ENCODE results near the gene KCNB1.
"Not testable (repeated sequence)": the region's sequence is repeated elsewhere in the genome, so short reads cannot be mapped to it uniquely, and the experiment has no call there.

KCNB1 gene

GRCh38 chr20:49411221-49411925, 71.1 kb downstream of the KCNB1 start:
- H3K4me3 ChIP-seq (replicated peaks; ENCODE audit: insufficient read depth, low read length), result no peak overlapping the region
- TF ChIP-seq GABPA (IDR thresholded peaks at IDR 0.05; ENCODE audit: low read depth) (no peak), SPI1 (IDR thresholded peaks at IDR 0.05; ENCODE audit: borderline replicate concordance, low read depth) (no peak), POLR2AphosphoS5 (IDR thresholded peaks at IDR 0.05; ENCODE audit: low read depth) (no peak)
- TF ChIP-seq, protein P1, sequence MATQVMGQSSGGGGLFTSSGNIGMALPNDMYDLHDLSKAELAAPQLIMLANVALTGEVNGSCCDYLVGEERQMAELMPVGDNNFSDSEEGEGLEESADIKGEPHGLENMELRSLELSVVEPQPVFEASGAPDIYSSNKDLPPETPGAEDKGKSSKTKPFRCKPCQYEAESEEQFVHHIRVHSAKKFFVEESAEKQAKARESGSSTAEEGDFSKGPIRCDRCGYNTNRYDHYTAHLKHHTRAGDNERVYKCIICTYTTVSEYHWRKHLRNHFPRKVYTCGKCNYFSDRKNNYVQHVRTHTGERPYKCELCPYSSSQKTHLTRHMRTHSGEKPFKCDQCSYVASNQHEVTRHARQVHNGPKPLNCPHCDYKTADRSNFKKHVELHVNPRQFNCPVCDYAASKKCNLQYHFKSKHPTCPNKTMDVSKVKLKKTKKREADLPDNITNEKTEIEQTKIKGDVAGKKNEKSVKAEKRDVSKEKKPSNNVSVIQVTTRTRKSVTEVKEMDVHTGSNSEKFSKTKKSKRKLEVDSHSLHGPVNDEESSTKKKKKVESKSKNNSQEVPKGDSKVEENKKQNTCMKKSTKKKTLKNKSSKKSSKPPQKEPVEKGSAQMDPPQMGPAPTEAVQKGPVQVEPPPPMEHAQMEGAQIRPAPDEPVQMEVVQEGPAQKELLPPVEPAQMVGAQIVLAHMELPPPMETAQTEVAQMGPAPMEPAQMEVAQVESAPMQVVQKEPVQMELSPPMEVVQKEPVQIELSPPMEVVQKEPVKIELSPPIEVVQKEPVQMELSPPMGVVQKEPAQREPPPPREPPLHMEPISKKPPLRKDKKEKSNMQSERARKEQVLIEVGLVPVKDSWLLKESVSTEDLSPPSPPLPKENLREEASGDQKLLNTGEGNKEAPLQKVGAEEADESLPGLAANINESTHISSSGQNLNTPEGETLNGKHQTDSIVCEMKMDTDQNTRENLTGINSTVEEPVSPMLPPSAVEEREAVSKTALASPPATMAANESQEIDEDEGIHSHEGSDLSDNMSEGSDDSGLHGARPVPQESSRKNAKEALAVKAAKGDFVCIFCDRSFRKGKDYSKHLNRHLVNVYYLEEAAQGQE (IDR thresholded peaks at IDR 0.05; ENCODE audit: insufficient replicate concordance, low read depth), result no peak
- TF ChIP-seq, protein P2, sequence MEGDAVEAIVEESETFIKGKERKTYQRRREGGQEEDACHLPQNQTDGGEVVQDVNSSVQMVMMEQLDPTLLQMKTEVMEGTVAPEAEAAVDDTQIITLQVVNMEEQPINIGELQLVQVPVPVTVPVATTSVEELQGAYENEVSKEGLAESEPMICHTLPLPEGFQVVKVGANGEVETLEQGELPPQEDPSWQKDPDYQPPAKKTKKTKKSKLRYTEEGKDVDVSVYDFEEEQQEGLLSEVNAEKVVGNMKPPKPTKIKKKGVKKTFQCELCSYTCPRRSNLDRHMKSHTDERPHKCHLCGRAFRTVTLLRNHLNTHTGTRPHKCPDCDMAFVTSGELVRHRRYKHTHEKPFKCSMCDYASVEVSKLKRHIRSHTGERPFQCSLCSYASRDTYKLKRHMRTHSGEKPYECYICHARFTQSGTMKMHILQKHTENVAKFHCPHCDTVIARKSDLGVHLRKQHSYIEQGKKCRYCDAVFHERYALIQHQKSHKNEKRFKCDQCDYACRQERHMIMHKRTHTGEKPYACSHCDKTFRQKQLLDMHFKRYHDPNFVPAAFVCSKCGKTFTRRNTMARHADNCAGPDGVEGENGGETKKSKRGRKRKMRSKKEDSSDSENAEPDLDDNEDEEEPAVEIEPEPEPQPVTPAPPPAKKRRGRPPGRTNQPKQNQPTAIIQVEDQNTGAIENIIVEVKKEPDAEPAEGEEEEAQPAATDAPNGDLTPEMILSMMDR (IDR thresholded peaks at IDR 0.05; ENCODE audit: insufficient read depth, low read length), result no peak
- DNase-seq (ENCODE audit: low read depth in 1 of 2, low spot score in 1 of 2), result no peak
- H3K27me3 ChIP-seq (ENCODE audit: insufficient read depth, poor library complexity, severe bottlenecking), result peaks cover 10% of the 10 kb centered on the region
- H3K27ac ChIP-seq (replicated peaks), result no peak overlapping the region

- DNase-seq (ENCODE audit: low read depth in 1 of 2, low spot score in 1 of 2); H3K27me3 ChIP-seq (ENCODE audit: insufficient read depth, poor library complexity, severe bottlenecking); H3K27ac ChIP-seq (replicated peaks); H3K4me3 ChIP-seq (replicated peaks; ENCODE audit: insufficient read depth, low read length): not testable (repeated sequence)
Observed at GRCh38 chr20:49409975-49410621, 72.4 kb downstream of the KCNB1 start.

- Histone ChIP-seq H3K4me3 (replicated peaks; ENCODE audit: insufficient read depth, low read length) (no peak overlapping the region), H3K27me3 (ENCODE audit: insufficient read depth, poor library complexity, severe bottlenecking) (peaks cover 10% of the 10 kb centered on the region), H3K27ac (replicated peaks) (no peak overlapping the region)
- TF ChIP-seq, protein P2 (IDR thresholded peaks at IDR 0.05; ENCODE audit: insufficient read depth, low read length), result no peak
- TF ChIP-seq SPI1 (IDR thresholded peaks at IDR 0.05; ENCODE audit: borderline replicate concordance, low read depth) (no peak), GABPA (IDR thresholded peaks at IDR 0.05; ENCODE audit: low read depth) (no peak), POLR2AphosphoS5 (IDR thresholded peaks at IDR 0.05; ENCODE audit: low read depth) (no peak)
- TF ChIP-seq, protein P1 (IDR thresholded peaks at IDR 0.05; ENCODE audit: insufficient replicate concordance, low read depth), result no peak
- DNase-seq (ENCODE audit: low read depth in 1 of 2, low spot score in 1 of 2), result no peak
Observed at GRCh38 chr20:49409302-49409974, 73.0 kb downstream of the KCNB1 start.

- H3K27me3 ChIP-seq (ENCODE audit: insufficient read depth, poor library complexity, severe bottlenecking), result peaks cover 5% of the 10 kb centered on the region
- no peak overlapping the region for H3K27ac ChIP-seq (replicated peaks)
- no peak for DNase-seq (ENCODE audit: low read depth in 1 of 2, low spot score in 1 of 2)
- H3K4me3 ChIP-seq (replicated peaks; ENCODE audit: insufficient read depth, low read length), result no peak overlapping the region
- TF ChIP-seq, protein P2 (IDR thresholded peaks at IDR 0.05; ENCODE audit: insufficient read depth, low read length), result no peak
- TF ChIP-seq POLR2AphosphoS5 (IDR thresholded peaks at IDR 0.05; ENCODE audit: low read depth) (no peak), SPI1 (IDR thresholded peaks at IDR 0.05; ENCODE audit: borderline replicate concordance, low read depth) (no peak), GABPA (IDR thresholded peaks at IDR 0.05; ENCODE audit: low read depth) (no peak)
- TF ChIP-seq, protein P1 (IDR thresholded peaks at IDR 0.05; ENCODE audit: insufficient replicate concordance, low read depth), result no peak
Observed at GRCh38 chr20:49408509-49409104, 73.9 kb downstream of the KCNB1 start.

Measured in HL-60 (cell line).